Glutamatergic neuron (in vitro differentiated cells): Measurements from ENCODE around the gene NBL1. TPM values are rescaled to one million over a fixed set of nuclear protein-coding genes. Genes with fewer than 3 reads are reported as not detected.
"Not testable (repeated sequence)": the region's sequence is repeated elsewhere in the genome, so short reads cannot be mapped to it uniquely, and the experiment has no call there.

Experiments
- DNase-seq: peaks from one replicate; pipeline ENCODE4 v3.0.0; 2022
- H3K27ac Mint-ChIP-seq: one replicate; pipeline ENCODE4 v1.8.0; 2020; ENCODE audit warnings: mild to moderate bottlenecking, mixed read lengths, inconsistent platforms; ENCODE audit not compliant: unreplicated experiment
- H3K27me3 Mint-ChIP-seq: one replicate; pipeline ENCODE4 v1.8.0; 2020; ENCODE audit warnings: mild to moderate bottlenecking, moderate library complexity, mixed read lengths, inconsistent platforms; ENCODE audit not compliant: unreplicated experiment
- H3K36me3 Mint-ChIP-seq: one replicate; pipeline ENCODE4 v1.8.0; 2020; ENCODE audit warnings: mild to moderate bottlenecking, mixed read lengths, inconsistent platforms; ENCODE audit not compliant: unreplicated experiment
- H3K4me1 Mint-ChIP-seq: one replicate; pipeline ENCODE4 v1.8.0; 2020; ENCODE audit warnings: mild to moderate bottlenecking, low read depth, mixed read lengths, inconsistent platforms; ENCODE audit not compliant: unreplicated experiment
- H3K4me3 Mint-ChIP-seq: one replicate; pipeline ENCODE4 v1.8.0; 2020; ENCODE audit warnings: mild to moderate bottlenecking, mixed read lengths, inconsistent platforms; ENCODE audit not compliant: unreplicated experiment
- H3K9me3 Mint-ChIP-seq: one replicate; pipeline ENCODE4 v1.8.0; 2020; ENCODE audit warnings: mild to moderate bottlenecking, moderate library complexity, mixed read lengths, inconsistent platforms; ENCODE audit not compliant: unreplicated experiment
- CTCF ChIP-seq: fragments of 200-600 bp; sonication (generic); IDR thresholded peaks from one replicate; pipeline ENCODE4 v1.5.0; 2021; ENCODE audit not compliant: partially characterized antibody, unreplicated experiment
- total RNA-seq: library from RNA; stranded (reverse); fragmentation: NEBNext Ultra II Directional; extraction: Animal tissue kit (Norgen Biotek cat#: 25700); gene quantifications from one replicate; pipeline ENCODE4 v1.2.1, GENCODE V29; 2021; ENCODE audit not compliant: unreplicated experiment

The NBL1 gene
- total RNA-seq, 1 donor from 2014 or later = 14.4 TPM

- Mint-ChIP-seq H3K4me1 (no peaks in the 10 kb centered on the region), H3K9me3 (no peaks in the 10 kb centered on the region), H3K27ac (no peak overlapping the region), H3K36me3 (no peaks in the 10 kb centered on the region), H3K4me3 (no peak overlapping the region), H3K27me3 (no peaks in the 10 kb centered on the region)
- TF ChIP-seq CTCF = no peak
- no peak for DNase-seq
Measured at GRCh38 chr1:19635646-19636045, 8.5 kb upstream of the NBL1 start.

GRCh38 chr1:19636065-19636464, 8.0 kb upstream of the NBL1 start:
- no peak for DNase-seq
- no peaks in the 10 kb centered on the region for H3K36me3 Mint-ChIP-seq
- no peaks in the 10 kb centered on the region for H3K9me3 Mint-ChIP-seq
- H3K4me3 Mint-ChIP-seq = no peak overlapping the region
- no peaks in the 10 kb centered on the region for H3K4me1 Mint-ChIP-seq
- H3K27ac Mint-ChIP-seq = no peak overlapping the region
- TF ChIP-seq CTCF = no peak
- no peaks in the 10 kb centered on the region for H3K27me3 Mint-ChIP-seq

GRCh38 chr1:19636749-19637148, 7.4 kb upstream of the NBL1 start:
- not testable (repeated sequence) for H3K27ac Mint-ChIP-seq, H3K4me1 Mint-ChIP-seq, DNase-seq, H3K27me3 Mint-ChIP-seq, H3K36me3 Mint-ChIP-seq, H3K9me3 Mint-ChIP-seq, H3K4me3 Mint-ChIP-seq

- H3K27ac Mint-ChIP-seq = no peak overlapping the region
- TF ChIP-seq CTCF = no peak
- H3K4me1 Mint-ChIP-seq = no peaks in the 10 kb centered on the region
- no peaks in the 10 kb centered on the region for H3K36me3 Mint-ChIP-seq
- DNase-seq = no peak
- no peaks in the 10 kb centered on the region for H3K27me3 Mint-ChIP-seq
- no peaks in the 10 kb centered on the region for H3K9me3 Mint-ChIP-seq
- H3K4me3 Mint-ChIP-seq = no peak overlapping the region
Measured at GRCh38 chr1:19637606-19638005, 6.5 kb upstream of the NBL1 start.

GRCh38 chr1:19639228-19639627, 4.9 kb upstream of the NBL1 start:
- not testable (repeated sequence) for H3K27me3 Mint-ChIP-seq, H3K27ac Mint-ChIP-seq, H3K4me3 Mint-ChIP-seq, H3K9me3 Mint-ChIP-seq, H3K4me1 Mint-ChIP-seq, H3K36me3 Mint-ChIP-seq, DNase-seq

GRCh38 chr1:19639999-19640362, 4.1 kb upstream of the NBL1 start:
- Mint-ChIP-seq H3K27ac (no peak overlapping the region), H3K4me3 (no peak overlapping the region), H3K27me3 (peaks cover 10% of the 10 kb centered on the region), H3K36me3 (no peaks in the 10 kb centered on the region), H3K9me3 (peaks cover 8% of the 10 kb centered on the region), H3K4me1 (no peaks in the 10 kb centered on the region)
- DNase-seq = no peak
- no peak for TF ChIP-seq CTCF
